T-helper 2 cell treated with Interferon-gamma antibody and Interleukin-4, amounts not matched to agents 100 ng/mL and 5 ng/mL, for 36 hours (primary cell): Measurements from ENCODE around the gene CRYBG2. TPM values are rescaled to one million over a fixed set of nuclear protein-coding genes. Genes with fewer than 3 reads are reported as not detected.
"Not testable (repeated sequence)": the region's sequence is repeated elsewhere in the genome, so short reads cannot be mapped to it uniquely, and the experiment has no call there.

Source experiments
- intact Hi-C: fragments of 100-400 bp; cut with micrococcal nuclease; formaldehyde crosslinking; loops from one replicate; pipeline ENCODE4 v1.15.1; 2023
- total RNA-seq: library from RNA; stranded (reverse); gene quantifications from 2 replicates; pipeline ENCODE4 v1.2.3, GENCODE V29; 2022

Gene CRYBG2
- total RNA-seq = 1.1 and 1.2 TPM in 2 replicates

- intact Hi-C loops = no loop called here
These were observed at the start of gene CRYBG2 for GRCh38 chr1:26353976-26354820. CRYBG2 (minus strand) TSS chr1:26354130; CDS start chr1:26346657, 7,473 bp downstream.

GRCh38 chr1:26403656-26404055 lies 49.7 kb upstream of the CRYBG2 start:
- intact Hi-C loops = no loop called here

GRCh38 chr1:26401891-26402290 lies 48.0 kb upstream of the CRYBG2 start:
- intact Hi-C loops = no loop called here

- intact Hi-C loops = loop anchor here (10.0 kb wide), 1 partner anchor 234 kb away; the partner anchor contains the start of genes C1orf232 and ZNF593
These were observed 45.1 kb upstream of the CRYBG2 start for GRCh38 chr1:26399034-26399433.

- intact Hi-C loops = loop anchor here (10.0 kb wide), 1 partner anchor 231 kb away; the partner anchor contains the start of genes C1orf232 and ZNF593
These were observed 41.8 kb upstream of the CRYBG2 start for GRCh38 chr1:26395754-26396153.

GRCh38 chr1:26391450-26391849 lies 37.5 kb upstream of the CRYBG2 start:
- intact Hi-C loops = loop anchor here (1.0 to 10.0 kb wide), 5 partner anchors 29 to 227 kb away; partner anchors contain the start of genes C1orf232 and ZNF593

GRCh38 chr1:26389604-26390247 lies 35.8 kb upstream of the CRYBG2 start:
- intact Hi-C loops = loop anchor here (2.0 to 10.0 kb wide), 4 partner anchors 27 to 225 kb away; partner anchors contain the start of genes C1orf232 and ZNF593

- intact Hi-C loops = no loop called here
These were observed 35.0 kb upstream of the CRYBG2 start for GRCh38 chr1:26388791-26389445.

GRCh38 chr1:26387447-26387846 lies 33.5 kb upstream of the CRYBG2 start:
- intact Hi-C loops = no loop called here

- intact Hi-C loops = not testable (repeated sequence)
These were observed 31.1 kb upstream of the CRYBG2 start for GRCh38 chr1:26385063-26385462.

GRCh38 chr1:26384076-26384475 lies 30.1 kb upstream of the CRYBG2 start:
- intact Hi-C loops = no loop called here

GRCh38 chr1:26378879-26379251 lies 24.9 kb upstream of the CRYBG2 start:
- intact Hi-C loops = loop anchor here (1.0 to 2.0 kb wide), 2 partner anchors 14 to 92 kb away; no protein-coding TSS in a partner anchor

GRCh38 chr1:26378088-26378878 lies 24.4 kb upstream of the CRYBG2 start:
- intact Hi-C loops = loop anchor here (1.0 to 2.0 kb wide), 2 partner anchors 13 to 91 kb away; no protein-coding TSS in a partner anchor

- intact Hi-C loops = no loop called here
These were observed 22.1 kb upstream of the CRYBG2 start for GRCh38 chr1:26376050-26376449.

GRCh38 chr1:26375081-26375480 lies 21.2 kb upstream of the CRYBG2 start:
- intact Hi-C loops = loop anchor here (1.0 kb wide), 1 partner anchor 56 kb away; no protein-coding TSS in a partner anchor

GRCh38 chr1:26374361-26374760 lies 20.4 kb upstream of the CRYBG2 start:
- intact Hi-C loops = not testable (repeated sequence)

GRCh38 chr1:26373789-26374188 lies 19.9 kb upstream of the CRYBG2 start:
- intact Hi-C loops = no loop called here

GRCh38 chr1:26373281-26373680 lies 19.4 kb upstream of the CRYBG2 start:
- intact Hi-C loops = no loop called here

- intact Hi-C loops = not testable (repeated sequence)
These were observed 18.7 kb upstream of the CRYBG2 start, which contains the start of gene ZNF683 for GRCh38 chr1:26372611-26373010. ZNF683 (minus strand) TSS chr1:26372750; CDS start chr1:26368571, 4,179 bp downstream.

GRCh38 chr1:26372039-26372438 lies 18.1 kb upstream of the CRYBG2 start:
- intact Hi-C loops = no loop called here
